HL-60/S4 treated with phorbol 12-myristate 13-acetate at 8.2 ng/mL for 4 days and 3 days (cell line): ENCODE data around the gene NLGN1.
"Not testable (repeated sequence)": the region's sequence is repeated elsewhere in the genome, so short reads cannot be mapped to it uniquely, and the experiment has no call there.

Source experiments
- in situ Hi-C: fragments of 300-500 bp; cut with MboI; formaldehyde crosslinking; loops from 2 replicates; pipeline ENCODE4 v1.15.0; 2022; ENCODE audit warnings: low sequenced_read_pairs

NLGN1 gene

DNA sequence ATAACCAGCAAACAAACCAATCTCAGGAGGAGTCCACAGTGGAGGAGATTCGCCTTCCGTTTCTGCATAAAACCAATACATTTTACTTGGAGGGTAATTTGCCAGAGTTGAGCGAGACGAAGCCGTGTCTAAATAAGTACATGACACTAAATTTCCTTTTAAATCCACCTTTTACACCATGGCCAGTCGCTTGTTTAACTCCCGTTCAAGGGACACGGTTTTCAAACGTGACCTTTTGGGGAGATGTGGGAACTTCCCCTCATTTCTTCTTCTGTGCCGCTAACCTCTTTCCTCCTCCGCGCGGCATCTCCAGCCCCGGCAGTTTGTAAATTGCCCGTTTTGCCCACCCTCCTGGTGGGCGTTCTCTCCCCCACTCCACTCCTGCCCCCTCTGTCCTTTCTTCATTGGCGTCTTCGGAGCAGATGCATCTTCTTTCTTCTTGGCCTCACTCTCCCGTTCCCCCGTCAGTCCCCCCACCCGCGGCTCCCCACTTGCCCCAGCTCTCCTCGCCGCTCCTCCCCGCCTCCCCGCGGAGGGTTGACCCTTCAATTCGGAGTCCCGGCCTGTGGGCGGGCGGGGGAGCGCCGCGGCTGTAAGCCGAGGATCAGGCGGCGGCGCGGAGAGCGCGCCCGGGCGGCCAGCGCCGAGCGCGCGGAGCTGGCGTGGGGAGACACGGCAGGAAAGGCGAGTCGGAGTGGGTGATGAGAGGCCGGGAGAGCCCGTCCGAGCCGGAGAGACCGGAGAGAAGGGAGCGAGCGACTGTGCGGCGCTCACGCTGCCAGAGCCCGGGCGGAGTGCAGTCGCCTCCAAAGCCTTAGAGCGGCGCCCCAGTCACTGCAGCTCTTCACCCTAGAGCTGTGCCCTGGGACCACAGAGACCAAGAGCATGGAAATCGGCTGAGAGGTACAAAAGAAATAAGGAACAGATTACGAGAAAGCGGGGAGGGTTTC is at the start of gene NLGN1:
Gene NLGN1 (plus strand): TSS at position 584 of the 950 bp plus-strand sequence.
- in situ Hi-C loops = no loop called here

DNA sequence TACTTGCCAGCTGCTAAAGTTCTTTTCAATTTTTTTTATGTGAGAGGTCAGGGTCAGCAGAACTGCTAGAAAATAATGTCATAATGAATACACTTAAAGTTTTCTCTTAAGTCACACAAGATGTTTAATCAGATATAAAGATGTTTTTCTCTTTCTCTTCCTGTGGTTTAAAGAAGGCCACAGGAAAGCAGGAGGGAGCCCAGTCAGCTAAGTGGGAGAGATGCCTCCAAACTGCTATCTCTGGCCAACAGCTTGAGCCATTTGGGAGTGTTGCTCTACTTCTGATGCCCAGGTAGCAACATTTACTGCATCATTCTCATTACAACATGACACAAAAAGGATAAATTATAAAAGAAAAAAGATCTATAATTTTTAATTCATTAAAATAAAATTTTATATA is 45.7 kb upstream of the NLGN1 start:
- in situ Hi-C loops = no loop called here

DNA sequence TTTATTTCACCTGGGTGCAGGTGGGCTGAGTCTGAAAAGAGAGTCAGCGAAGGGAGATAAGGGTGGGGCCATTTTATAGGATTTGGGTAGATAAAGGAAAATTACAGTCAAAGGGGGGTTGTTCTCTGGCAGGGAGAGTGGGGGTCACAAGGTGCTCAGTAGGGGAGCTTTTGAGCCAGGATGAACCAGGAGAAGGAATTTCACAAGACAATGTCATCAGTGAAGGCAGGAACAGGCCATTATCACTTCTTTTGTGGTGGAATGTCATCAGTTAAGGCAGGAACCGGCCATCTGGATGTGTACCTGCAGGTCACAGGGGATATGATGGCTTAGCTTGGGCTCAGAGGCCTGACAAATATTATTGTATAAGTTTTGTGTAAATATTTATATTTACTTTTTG is 44.4 kb upstream of the NLGN1 start:
- in situ Hi-C loops = not testable (repeated sequence)

DNA sequence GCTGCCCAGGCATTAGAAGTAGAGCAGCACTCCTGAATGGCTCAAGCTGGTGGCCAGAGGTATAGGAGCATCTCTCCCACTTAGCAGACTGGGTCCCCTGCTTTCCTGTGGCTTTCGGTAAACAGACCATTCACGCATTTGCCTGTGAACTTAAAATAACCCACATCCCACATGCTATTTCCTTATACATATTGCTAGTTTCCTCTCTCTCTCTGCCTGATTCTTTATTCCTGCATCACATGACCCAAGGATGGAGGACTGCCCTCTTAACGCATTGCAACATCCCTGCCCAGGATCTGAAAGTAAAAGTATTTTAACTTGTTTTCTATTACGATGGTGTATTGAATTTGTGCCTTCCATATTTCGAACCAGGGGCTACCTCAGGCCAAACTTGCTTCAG is 43.4 kb upstream of the NLGN1 start:
- in situ Hi-C loops = no loop called here

DNA sequence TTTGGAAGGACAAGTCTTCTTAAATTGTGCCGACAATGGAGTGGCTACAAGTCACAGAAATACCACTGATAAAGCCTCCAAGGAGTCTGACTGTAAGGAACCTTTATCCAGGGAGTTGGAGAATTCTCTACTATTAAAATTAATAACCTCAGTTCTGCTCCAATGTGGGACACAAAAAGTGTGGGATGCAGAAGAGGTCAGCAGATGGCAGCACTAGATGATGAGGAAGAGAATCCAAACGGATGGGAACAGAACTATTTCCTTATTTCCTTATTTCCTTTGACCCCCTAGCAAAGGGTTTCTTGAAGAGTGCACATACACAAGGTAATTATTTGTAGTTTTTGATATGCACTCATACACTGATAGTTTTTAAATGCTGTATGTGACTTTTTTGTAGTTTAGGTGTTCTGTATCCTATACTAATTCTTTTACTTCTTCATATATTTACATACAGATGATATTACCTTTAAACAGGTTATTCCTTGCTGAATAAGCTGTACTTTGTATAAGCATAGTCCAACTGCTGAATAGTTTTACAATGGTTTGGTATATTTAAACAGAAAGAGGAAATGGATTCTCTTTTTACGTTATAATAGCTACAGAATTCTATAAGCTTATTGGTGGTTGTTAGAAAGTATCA is 25.6 kb upstream of the NLGN1 start:
- in situ Hi-C loops = no loop called here

DNA sequence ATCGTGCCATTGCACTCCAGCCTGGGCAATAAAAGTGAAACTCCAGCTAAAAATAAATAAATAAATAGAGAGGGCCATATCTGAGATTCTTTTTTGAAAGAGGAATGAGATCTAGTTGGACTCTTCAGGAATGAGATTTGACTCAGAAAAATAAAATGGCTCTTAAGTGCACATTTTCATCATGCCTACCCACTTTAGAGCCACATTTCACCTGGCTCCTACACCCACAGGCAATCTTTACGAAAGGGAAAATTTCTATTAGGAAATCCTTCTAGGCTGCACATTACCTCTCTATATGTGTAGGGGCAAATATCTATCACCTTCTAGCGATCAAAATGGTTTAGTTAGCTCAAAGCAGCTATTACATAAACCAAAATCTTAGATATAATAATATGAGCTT is 16.9 kb upstream of the NLGN1 start:
- in situ Hi-C loops = no loop called here

DNA sequence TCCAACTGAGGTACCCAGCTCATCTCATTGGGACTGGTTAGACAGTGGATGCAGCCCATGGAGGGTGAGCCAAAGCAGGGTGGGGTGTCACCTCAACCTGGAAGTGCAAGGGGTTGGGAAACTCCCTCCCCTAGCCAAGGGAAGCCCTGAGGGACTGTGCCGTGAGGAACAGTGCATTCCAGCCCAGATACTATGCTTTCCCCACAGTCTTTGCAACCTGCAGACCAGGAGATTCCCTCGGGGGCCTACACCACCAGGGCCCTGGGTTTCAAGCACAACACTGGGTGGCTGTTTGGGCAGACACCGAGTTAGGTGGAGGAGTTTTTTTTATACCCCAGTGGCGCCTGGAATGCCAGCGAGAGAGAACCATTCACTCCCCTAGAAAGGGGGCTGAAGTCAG is 15.6 kb upstream of the NLGN1 start:
- in situ Hi-C loops = not testable (repeated sequence)

DNA sequence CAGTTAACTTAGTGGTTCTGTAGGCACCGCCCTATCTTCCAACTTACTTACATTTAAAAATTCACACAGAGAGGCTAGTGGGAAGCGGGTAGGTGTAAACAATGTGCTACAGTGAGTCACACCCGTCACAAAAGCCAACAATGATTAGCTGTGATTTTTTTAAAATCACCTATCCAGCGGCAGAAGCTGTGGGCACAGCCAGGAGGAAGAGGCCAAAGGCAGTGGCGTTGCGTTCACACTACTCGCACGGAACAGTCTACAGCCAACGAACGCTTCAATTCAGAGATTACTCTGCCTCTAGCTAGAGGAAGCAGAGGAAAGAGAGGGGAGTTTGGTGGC is 2.5 kb upstream of the NLGN1 start:
- in situ Hi-C loops = no loop called here

DNA sequence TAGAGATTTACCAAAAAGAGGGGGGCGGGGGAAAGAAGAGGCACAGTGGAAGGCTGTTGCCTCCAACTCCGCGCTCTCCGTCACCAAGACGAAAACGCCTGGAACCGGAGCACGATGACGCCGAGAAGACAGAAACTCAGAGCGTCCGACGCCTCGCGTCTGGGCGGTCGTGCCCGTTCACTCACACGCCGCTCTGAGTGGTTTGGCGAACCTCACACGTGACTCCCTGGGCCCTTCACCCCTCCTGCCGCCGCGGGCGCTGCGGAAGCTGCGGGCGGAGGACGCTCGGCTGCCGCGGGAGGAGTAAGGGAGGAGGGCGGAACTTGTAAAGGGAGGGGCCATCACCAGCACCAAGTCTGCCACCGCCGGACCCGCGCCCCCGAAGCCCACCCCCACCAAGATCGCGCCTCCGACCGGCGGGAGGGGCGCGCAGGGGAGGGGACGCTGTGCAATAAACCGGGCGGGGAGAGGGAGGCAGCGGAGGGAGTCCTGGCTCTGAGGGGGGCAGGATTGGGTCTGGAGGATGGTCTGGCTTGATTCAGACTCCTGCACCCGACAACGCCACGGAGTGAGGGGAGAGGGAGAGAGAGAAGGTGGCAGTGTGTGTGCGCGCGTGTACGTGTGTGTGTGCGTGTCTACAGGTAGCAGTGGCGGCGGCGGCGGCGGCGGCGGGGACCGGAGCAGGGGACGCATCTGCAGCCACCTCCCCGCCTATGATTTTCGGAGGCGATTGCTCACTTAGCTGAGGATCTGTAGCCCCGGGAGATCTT is 1.9 kb upstream of the NLGN1 start:
- in situ Hi-C loops = no loop called here

DNA sequence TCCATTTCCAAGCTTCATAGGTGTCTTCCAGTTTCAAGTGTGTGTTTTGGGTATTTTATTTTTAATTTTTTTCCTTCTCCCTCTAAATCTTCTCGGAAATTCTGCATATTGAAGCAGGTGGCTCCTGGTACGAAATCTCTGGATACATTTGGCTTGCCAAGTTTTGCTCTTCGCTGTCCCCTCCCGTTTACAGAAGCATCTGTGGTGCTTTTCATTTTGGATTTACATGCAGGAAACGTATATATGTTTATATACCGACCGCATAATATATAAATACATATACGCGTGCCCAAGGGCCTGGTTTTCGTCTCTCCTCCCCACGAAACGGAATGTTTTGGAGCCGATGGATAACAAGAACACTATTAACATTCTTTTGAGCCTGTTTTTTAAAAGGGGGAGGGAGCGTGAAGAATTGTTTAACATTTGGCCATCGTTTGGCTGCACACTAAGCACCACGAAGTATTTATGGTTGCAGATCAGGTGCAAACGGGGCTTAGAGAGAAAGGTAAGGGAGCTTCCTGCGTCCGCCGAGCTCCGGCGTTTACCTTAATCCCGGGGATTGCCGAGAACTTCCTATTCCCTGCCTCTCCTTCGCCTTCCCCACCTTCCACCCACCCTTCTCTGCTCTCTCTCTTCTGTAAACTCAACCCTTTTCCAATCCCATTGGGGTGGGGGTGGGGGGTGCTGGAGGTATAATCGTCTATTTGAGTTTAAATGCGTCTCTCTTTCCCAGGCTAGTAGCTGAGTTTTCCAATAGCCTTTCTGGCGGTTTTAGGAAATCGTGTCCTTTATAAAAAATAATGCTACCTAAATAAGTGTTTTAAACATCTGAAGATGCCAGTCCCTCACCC is 1.1 kb upstream of the NLGN1 start:
- in situ Hi-C loops = no loop called here

DNA sequence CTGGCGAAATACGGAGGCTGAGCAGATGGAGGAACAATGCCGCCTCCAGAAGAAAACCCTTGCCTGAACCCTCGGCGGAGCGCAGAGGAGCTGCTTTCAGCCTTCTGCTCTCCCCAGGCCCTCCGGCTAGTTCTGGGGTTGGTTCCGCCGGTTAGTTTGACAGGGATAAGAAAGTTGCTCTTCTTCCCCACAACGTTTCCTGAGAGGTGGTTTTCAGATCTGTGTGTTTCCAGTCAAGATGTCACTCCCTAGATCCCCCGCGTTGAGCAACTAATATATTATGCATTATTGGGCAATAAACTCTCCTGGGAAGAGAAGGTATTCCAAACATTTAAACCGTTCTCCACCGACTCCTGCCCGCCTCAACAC is 551 bp downstream of the NLGN1 start:
- in situ Hi-C loops = no loop called here

DNA sequence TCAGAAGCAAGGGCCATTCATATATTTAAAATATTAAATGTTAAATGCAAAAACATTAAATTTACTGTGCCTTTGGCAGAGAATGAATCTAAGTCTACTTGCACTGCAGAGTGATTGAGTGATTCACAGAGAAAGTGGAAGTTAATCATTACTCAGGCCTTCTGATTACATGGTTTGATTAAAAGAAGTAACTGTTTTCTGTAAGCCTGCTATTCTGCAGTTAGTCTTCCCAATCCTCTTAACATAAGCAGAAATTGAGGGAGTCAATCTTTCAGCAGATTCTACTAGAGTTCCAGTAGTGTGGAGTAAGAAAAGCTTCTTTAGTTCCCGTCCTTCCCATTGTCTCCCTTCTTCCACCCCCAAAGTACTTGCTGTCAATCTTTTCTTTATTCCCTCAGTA is 1.5 kb downstream of the NLGN1 start:
- in situ Hi-C loops = no loop called here

DNA sequence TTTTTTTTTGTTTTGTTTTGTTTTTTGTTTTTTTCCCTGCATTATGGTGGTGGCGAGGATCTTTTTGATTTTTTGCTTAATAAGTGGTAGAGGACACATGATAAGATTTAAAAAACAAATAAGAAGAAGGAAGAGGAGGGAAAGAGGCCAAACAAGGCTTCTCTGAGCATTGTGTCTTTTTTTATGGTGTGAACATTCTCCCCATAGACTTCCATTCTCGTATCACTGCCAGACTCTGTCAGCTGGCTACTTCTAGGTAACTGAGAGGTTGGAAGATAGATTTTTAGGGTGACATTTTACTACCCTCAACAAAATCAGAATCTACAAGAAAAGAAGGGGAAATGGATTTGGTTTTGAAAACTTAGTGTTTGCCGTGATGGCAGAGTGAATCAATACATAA is 3.8 kb downstream of the NLGN1 start:
- in situ Hi-C loops = no loop called here

DNA sequence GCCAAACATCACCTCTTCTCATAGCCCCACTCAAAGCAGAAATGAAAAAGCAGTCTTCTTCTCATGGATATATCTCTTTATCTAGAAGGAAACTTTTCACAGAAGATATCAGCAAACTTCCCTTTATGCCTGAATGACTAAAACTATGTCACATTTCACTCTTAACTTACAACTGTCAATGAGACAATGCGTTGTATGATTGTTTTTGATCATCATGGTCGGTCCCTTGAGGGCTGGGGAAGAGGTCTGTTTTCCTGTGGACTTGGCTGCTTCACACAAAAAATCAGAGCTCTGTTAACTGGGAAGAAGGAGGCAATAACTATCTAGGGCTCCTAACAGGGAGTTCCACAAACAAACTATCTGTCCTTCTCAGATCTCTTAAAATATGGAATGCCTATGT is 5.1 kb downstream of the NLGN1 start:
- in situ Hi-C loops = no loop called here

DNA sequence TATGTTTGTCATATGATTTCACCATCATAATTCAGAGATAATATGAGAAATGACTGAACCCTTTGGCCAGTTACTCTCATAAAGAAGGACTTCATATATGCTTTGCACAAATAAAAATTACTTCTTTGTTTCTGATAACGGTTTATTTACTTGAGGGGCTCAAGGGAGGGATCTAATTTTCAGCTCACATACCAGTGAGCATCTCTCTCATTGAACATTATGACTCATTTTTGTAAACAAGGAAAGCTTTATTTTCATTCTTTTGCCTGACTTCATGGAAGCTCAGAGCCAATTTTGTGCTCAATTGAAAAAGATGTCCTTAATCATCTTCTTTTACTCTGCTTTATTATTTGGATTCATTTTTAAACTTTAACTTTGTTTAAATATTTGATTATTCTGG is 5.8 kb downstream of the NLGN1 start:
- in situ Hi-C loops = no loop called here

DNA sequence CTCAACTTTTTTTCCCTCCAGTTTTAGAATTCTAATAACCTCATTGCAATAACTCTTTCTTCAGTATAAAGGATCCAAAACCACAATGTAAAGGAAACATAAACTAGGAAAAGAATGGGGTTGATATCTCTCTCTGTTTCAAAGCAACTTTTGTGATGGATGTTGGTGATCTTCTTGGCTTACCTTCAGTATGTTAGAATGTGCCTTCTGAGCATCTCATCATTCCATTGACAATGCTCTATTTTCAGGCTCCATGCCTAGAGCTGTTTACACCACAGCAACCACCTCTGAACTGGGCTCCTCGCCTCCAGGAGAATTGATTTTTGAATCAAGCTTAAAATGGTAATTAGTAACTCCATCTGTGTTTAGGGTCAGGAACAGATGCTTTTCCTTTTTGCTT is 6.6 kb downstream of the NLGN1 start:
- in situ Hi-C loops = no loop called here

DNA sequence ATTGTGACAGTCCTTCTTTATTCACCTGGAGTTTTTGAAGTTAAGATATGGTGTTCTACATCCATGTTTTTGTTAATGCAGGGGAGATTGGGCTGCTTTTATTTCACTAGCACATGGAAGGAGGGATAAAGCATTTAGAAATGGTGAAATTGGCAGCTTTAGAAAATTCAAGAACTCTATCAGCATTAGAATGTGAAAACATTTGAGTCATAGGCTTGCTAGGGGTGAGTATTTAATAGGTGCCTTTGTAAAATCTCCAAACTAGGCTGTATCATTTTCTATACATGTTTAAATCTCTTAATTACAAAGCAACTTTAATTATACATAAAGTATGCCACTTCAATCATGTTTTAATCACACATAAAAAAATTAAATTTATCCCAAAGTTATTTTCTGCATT is 12.9 kb downstream of the NLGN1 start:
- in situ Hi-C loops = no loop called here

DNA sequence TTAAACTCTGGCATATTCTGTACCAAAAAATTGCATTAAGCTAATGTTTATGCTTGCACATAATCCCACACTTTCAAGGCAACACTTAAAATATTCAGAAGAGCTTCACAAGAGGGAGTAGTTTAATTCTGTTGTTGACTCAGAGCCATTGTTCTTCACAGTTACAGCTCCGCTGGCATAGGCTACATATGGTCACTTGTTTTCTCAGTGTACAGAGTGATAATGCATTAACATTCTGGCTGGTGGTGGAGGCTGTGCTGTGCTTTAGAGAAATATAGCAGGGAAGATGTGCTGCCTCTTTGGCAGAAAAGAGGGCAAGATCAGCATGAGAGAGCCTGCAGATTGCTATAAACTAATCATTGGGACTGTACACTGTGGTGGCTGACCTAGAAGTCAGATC is 13.3 kb downstream of the NLGN1 start:
- in situ Hi-C loops = no loop called here

DNA sequence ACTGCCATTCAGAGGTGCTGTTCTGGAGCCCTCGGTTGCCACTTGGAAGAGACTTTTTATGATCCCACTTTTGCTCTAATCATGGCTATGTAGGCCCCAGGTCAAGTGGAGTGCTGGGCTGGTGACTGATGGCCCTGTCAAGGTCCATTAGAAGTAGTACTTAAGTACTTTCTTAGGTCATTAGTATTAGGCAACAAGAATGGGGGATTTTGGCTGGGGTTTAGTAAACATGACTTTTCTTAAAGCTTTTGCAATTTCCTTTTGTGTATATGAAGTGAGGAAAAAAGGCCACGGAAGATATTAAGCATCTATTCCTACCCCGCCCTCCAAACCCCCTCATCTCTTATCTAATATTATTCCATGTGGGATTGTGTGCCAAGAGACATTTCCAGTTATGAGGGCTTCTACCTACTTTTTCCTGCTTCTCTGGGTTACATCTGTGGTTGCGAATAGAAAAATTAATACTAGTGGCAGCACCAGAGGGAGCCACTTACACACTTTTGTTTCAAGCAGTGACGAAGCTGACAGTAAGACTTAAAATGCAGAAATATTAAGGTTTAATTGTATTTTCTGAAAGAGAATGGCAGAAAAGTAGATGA is 13.9 kb downstream of the NLGN1 start:
- in situ Hi-C loops = no loop called here

DNA sequence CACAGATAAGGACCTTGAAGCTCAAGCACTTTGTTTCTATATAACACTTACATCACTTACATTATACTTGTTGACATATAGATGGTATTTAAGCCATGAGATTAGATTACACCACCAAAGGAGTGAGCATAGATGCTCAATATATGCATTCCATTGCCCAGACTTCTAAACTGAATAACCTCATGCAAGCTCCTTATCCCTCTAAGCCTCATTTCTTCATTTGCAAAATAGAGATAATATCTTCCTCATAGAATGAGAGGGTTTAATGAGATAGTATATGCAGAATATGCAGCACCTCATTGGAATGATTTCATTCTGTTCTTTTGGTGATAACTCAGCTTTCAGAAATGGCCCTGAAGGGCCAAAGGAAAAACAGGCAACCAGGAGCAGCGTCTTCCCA is 18.5 kb downstream of the NLGN1 start:
- in situ Hi-C loops = no loop called here

DNA sequence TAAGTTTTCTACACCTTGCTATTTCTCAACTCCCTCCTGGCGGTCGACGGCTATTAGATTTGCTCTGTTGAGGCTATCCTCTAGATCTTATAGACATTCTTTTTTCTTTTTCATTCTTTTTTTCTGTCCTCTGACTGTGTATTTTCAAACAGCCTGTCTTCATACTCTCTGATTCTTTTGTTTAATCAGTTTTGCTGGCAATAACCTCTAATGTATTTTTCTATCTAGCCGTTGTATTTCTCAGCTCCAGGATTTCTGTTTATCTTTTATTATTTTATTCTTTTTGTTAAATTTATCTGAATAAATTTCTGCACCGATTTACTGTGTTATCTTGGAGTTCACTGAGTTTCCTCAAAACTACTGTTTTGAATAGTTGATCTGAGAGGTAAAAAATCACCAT is 31.5 kb downstream of the NLGN1 start:
- in situ Hi-C loops = no loop called here
